ENCODE results near the gene ISG15.
"Not testable (repeated sequence)": the region's sequence is repeated elsewhere in the genome, so short reads cannot be mapped to it uniquely, and the experiment has no call there.

Gene ISG15

DNA sequence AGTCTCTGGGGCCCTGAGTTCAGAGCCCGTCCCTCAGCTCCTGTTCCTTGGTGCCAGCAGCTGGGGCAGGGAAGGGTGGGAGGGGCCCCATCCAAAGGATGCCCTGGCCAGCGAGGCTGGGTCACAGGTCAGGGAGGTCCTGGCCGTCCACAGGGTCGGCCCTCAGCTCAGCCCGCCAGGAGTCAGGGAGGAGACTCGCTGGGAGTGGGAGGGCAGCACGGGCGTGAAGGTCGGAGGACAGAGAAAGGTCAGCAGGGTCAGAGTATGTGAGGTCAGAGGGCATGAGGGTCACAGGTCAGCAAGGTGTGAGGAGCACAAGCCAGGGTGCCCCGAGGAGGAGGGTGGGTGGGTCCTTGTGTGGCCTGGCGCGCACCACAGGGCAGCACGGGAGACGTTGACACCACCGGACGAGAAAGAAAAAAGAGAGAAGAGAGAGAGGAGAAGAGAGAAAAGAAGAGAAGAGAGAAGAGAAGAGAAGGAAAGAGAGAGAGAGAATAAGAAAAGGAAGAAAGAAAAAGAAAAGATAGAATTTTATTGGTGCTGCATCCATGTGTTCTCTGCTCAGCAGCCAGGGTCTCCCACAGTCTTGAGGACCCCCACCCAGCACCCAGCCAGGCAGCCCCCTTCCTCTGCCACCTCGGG lies 38.5 kb upstream of the ISG15 start:
- no peak overlapping the region for H3K27ac ChIP-seq
- in situ Hi-C loops (cut with HindIII; ENCODE audit: low pct_ligation_motif_present, low sequenced_read_pairs) = no loop called here
- no peak overlapping the region for H3K4me3 ChIP-seq (ENCODE audit: low read depth, low read length)
- no peaks in the 10 kb centered on the region for H3K36me3 ChIP-seq (replicated peaks)
- DNase-seq = no peak
- TF ChIP-seq, protein P1, sequence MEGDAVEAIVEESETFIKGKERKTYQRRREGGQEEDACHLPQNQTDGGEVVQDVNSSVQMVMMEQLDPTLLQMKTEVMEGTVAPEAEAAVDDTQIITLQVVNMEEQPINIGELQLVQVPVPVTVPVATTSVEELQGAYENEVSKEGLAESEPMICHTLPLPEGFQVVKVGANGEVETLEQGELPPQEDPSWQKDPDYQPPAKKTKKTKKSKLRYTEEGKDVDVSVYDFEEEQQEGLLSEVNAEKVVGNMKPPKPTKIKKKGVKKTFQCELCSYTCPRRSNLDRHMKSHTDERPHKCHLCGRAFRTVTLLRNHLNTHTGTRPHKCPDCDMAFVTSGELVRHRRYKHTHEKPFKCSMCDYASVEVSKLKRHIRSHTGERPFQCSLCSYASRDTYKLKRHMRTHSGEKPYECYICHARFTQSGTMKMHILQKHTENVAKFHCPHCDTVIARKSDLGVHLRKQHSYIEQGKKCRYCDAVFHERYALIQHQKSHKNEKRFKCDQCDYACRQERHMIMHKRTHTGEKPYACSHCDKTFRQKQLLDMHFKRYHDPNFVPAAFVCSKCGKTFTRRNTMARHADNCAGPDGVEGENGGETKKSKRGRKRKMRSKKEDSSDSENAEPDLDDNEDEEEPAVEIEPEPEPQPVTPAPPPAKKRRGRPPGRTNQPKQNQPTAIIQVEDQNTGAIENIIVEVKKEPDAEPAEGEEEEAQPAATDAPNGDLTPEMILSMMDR (IDR thresholded peaks at IDR 0.05; ENCODE audit: low read depth, low read length, missing control alignments) = no peak
- peaks cover 4% of the 10 kb centered on the region for H3K27me3 ChIP-seq (replicated peaks)

DNA sequence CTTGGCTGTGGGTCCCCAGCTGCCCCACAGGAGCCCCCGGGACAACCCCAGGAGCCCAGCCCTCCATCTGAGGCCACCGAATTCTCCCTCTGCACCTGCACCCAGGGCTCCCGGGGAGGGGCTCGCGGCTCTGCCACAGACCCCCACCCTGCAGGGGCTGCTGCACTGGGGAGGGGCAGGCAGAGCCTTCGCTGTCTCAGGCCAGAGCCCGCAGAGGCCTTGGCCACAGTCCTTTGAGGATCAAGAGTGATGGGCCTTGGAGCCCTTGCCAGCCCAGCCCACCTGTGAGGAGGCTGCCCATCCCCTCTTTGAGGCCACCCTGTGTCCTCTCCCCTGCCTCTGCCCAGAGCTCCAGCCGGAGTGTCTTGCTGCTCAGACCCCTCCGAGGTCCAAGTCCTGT lies 37.9 kb upstream of the ISG15 start:
- Histone ChIP-seq H3K27me3 (replicated peaks) (peaks cover 4% of the 10 kb centered on the region), H3K36me3 (replicated peaks) (no peaks in the 10 kb centered on the region), H3K27ac (no peak overlapping the region), H3K4me3 (ENCODE audit: low read depth, low read length) (no peak overlapping the region)
- in situ Hi-C loops (cut with HindIII; ENCODE audit: low pct_ligation_motif_present, low sequenced_read_pairs) = no loop called here
- TF ChIP-seq, protein P1 (IDR thresholded peaks at IDR 0.05; ENCODE audit: low read depth, low read length, missing control alignments) = no peak
- DNase-seq = no peak

DNA sequence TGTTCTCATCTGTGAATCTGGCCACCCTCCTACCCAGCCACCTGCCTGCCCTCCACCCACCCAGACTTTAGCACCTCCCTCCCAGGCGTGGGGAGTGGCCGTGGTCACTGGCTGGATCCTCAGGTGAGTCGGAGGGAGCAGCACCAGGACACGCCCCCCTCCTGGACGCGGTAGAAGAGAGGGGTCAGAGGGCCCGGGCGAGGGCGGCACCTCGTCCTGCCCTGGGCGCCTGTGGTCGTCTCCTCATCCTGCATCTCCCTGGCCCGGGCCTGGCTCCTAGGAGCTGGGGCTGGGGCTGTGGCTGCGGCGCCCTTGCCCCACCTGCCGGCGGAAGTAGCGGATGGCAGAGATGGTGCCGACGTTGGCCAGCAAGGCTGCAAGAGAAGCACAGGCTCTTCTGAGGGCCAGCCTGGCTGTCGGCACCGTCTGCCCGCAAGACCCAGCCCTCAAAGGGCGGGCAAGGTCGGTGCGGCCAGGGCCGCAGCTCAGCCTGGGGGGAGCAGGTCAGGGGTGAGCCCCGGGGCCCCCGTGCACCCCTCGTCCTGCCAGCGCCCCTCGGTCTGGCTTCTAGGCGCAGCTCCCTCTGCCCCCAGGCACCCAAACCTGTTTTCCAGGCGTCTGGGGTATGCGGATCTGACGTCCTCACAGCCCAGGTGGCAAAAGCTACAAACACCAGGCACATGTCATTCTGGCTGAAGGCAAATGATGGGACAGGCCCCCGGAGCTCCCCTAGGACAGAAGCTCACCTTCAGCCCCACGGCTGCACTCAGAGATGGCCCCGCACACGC lies 37.2 kb upstream of the ISG15 start:
- H3K27me3 ChIP-seq (replicated peaks) = no peaks in the 10 kb centered on the region
- no peak for DNase-seq
- H3K27ac ChIP-seq = no peak overlapping the region
- no peak overlapping the region for H3K4me3 ChIP-seq (ENCODE audit: low read depth, low read length)
- no peaks in the 10 kb centered on the region for H3K36me3 ChIP-seq (replicated peaks)
- in situ Hi-C loops (cut with HindIII; ENCODE audit: low pct_ligation_motif_present, low sequenced_read_pairs) = no loop called here
- TF ChIP-seq, protein P1 (IDR thresholded peaks at IDR 0.05; ENCODE audit: low read depth, low read length, missing control alignments) = peak; percentile 67

DNA sequence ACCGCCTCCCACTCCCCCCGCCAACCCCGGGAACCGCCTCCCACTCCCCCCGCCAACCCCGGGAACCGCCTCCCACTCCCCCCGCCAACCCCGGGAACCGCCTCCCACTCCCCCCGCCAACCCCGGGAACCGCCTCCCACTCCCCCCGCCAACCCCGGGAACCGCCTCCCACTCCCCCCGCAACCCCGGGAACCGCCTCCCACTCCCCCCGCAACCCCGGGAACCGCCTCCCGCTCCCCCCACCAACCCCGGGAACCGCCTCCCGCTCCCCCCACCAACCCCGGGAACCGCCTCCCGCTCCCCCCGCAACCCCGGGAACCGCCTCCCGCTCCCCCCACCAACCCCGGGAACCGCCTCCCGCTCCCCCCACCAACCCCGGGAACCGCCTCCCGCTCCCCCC lies 36.5 kb upstream of the ISG15 start:
- in situ Hi-C loops (cut with HindIII; ENCODE audit: low pct_ligation_motif_present, low sequenced_read_pairs); H3K27ac ChIP-seq; DNase-seq; H3K27me3 ChIP-seq (replicated peaks); H3K36me3 ChIP-seq (replicated peaks); H3K4me3 ChIP-seq (ENCODE audit: low read depth, low read length): not testable (repeated sequence)

DNA sequence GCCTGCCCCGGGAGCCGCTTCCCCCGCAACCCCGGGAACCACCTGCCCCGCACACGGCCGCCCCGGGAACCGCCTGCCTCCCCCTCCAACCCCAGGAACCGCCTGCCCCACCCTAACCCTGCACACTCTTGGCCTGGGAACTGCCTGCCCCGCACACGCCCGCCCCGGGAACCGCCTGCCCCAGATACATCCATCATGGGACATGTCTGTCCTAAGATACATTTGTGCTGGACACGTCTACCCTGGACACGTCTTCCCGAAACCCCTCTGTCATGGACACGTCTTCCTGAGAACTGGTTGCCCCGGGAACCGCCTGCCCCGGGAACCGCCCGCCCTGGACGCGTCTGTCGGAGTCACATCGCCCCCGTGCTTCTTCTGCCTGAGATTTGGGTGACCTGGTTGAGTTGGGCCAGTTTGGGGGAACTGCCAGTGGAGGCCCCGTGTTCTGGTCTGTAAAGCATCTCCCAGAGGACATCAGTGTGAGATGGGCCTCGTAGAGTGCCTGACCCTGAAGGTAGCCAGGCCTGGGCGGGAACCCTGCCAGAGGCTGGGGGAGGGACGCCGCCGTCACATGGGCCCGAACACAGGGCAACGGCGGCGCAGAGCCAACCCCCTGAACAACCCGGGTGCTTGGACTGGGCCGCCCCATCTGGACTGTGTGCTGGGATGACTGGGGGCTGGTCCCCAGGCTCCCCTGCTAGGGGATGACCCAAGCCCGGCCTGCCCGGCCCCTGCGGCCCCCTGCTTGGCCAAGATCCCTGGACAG lies 35.0 kb upstream of the ISG15 start:
- no peak overlapping the region for H3K4me3 ChIP-seq (ENCODE audit: low read depth, low read length)
- no peaks in the 10 kb centered on the region for H3K36me3 ChIP-seq (replicated peaks)
- no peak overlapping the region for H3K27ac ChIP-seq
- in situ Hi-C loops (cut with HindIII; ENCODE audit: low pct_ligation_motif_present, low sequenced_read_pairs) = no loop called here
- TF ChIP-seq, protein P1 (IDR thresholded peaks at IDR 0.05; ENCODE audit: low read depth, low read length, missing control alignments) = no peak
- peaks cover 3% of the 10 kb centered on the region for H3K27me3 ChIP-seq (replicated peaks)
- DNase-seq = no peak
